GM12878 (cell line): Measurements from ENCODE around the gene CLIP1. TPM values are rescaled to one million over a fixed set of nuclear protein-coding genes. Genes with fewer than 3 reads are reported as not detected.
"Not testable (repeated sequence)": the region's sequence is repeated elsewhere in the genome, so short reads cannot be mapped to it uniquely, and the experiment has no call there.

Source experiments
- ATAC-seq: fragments of 200-7000 bp; cut with Tn5 transposase; 3 replicates; pipeline ENCODE4 v1.9.1; 2020; ENCODE audit warnings: mild to moderate bottlenecking, moderate library complexity
- BruUV-seq: library from RNA; stranded (reverse); fragments of 400-500 nt; replicated peaks from 2 replicates; lab custom pipeline; 2021; lab: Mats Ljungman, UMichigan
- CTCF ChIA-PET: fragments of 300-600 bp; sonication (Branson Sonifier 250); formaldehyde crosslinking; extraction: SDS; loops from one replicate; lab custom pipeline; 2021; ENCODE audit warnings: inconsistent platforms; lab: Yijun Ruan, JAX
- POLR2A ChIA-PET: fragments of 350-600 bp; formaldehyde crosslinking; extraction: SDS; loops from one replicate; lab custom pipeline; 2021; ENCODE audit warnings: inconsistent platforms; lab: Charles Lee
- RAD21 ChIA-PET: fragments of 300-600 bp; sonication (Branson Sonifier 250); formaldehyde crosslinking; loops from one replicate; lab custom pipeline; 2023; ENCODE audit warnings: antibody characterized with exemption; ENCODE audit not compliant: unreplicated experiment; lab: Charles Lee
- SMC1A ChIA-PET: fragments of 300-600 bp; sonication (Branson Sonifier 250); formaldehyde crosslinking; loops from one replicate; lab custom pipeline; 2023; ENCODE audit not compliant: unreplicated experiment, uncharacterized antibody; lab: Charles Lee
- DNase-seq: peaks from one replicate; pipeline ENCODE4 v3.0.0-alpha.2; 2011; ENCODE audit warnings: low read depth, low spot score
- FAIRE-seq: peaks from 3 replicates; lab custom pipeline; 2011; peaks lifted over from hg19 to GRCh38; lab: Jason Lieb, UNC
- H2AFZ ChIP-seq: 2 replicates; pipeline ENCODE4 v1.6.0; 2011; ENCODE audit warnings: low read depth, low read length, control low read depth; ENCODE audit not compliant: control insufficient read depth
- H3K27ac ChIP-seq: 2 replicates; pipeline ENCODE4 v1.5.1; 2011; ENCODE audit warnings: control low read depth; ENCODE audit not compliant: control insufficient read depth, insufficient read depth
- H3K27me3 ChIP-seq, 2 experiments: replicated peaks in 1 of 2; 2 replicates each; pipeline versions ENCODE4 v1.6.0 to v1.6.1; 2011; ENCODE audit warnings: low read length in 1 of 2; ENCODE audit not compliant: control insufficient read depth in 2 of 2, insufficient read depth in 2 of 2
- H3K36me3 ChIP-seq, 2 experiments: 2 replicates each; pipeline ENCODE4 v1.5.1; 2011; ENCODE audit warnings: low read length in 1 of 2; ENCODE audit not compliant: control insufficient read depth in 2 of 2, insufficient read depth in 2 of 2
- H3K4me1 ChIP-seq: 2 replicates; pipeline ENCODE4 v1.6.1; 2011; ENCODE audit warnings: mild to moderate bottlenecking, low read length, moderate library complexity, mixed read lengths; ENCODE audit not compliant: control insufficient read depth, insufficient read depth
- H3K4me2 ChIP-seq: 2 replicates; pipeline ENCODE4 v1.6.0; 2011; ENCODE audit warnings: control low read depth; ENCODE audit not compliant: control insufficient read depth, insufficient read depth
- H3K4me3 ChIP-seq: fragments of 200-600 bp; sonication (generic); 2 replicates; pipeline ENCODE4 v1.5.1; 2016
- H3K79me2 ChIP-seq: 2 replicates; pipeline ENCODE4 v1.6.0; 2011; ENCODE audit warnings: low read length; ENCODE audit not compliant: control insufficient read depth, insufficient read depth
- H3K9ac ChIP-seq: 2 replicates; pipeline ENCODE4 v1.8.0; 2011; ENCODE audit warnings: low read length, control low read depth, mixed read lengths; ENCODE audit not compliant: control insufficient read depth, insufficient read depth
- H3K9me3 ChIP-seq: replicated peaks from 3 replicates; pipeline ENCODE4 v1.5.1; 2011; ENCODE audit warnings: mild to moderate bottlenecking, low read length; ENCODE audit not compliant: control insufficient read depth, insufficient read depth
- H4K20me1 ChIP-seq: 2 replicates; pipeline ENCODE4 v1.6.0; 2011; ENCODE audit not compliant: control insufficient read depth, insufficient read depth
- EED ChIP-seq: sonication (generic); IDR thresholded peaks from 2 replicates; pipeline ENCODE4 v1.6.1; 2016; ENCODE audit warnings: antibody characterized with exemption, low read depth
- KLF5 ChIP-seq: fragments of 450-650 bp; IDR thresholded peaks from 2 replicates; pipeline ENCODE4 v1.6.1; 2014; ENCODE audit warnings: mild to moderate bottlenecking; ENCODE audit not compliant: partially characterized antibody
- RUNX3 ChIP-seq: IDR thresholded peaks from 2 replicates; pipeline ENCODE4 v1.6.1; 2012; ENCODE audit warnings: low read length, inconsistent platforms
- SMAD5 ChIP-seq: IDR thresholded peaks from 2 replicates; pipeline ENCODE4 v1.6.1; 2016; ENCODE audit warnings: antibody characterized with exemption, low read depth
- WGBS: methylation state at CpG from one replicate; pipeline ENCODE4 v1.1.6; 2016; ENCODE audit warnings: low lambda C conversion rate; ENCODE audit not compliant: insufficient replicate concordance, insufficient coverage; ENCODE audit errors: missing lambda C conversion rate; 5-methylcytosine and 5-hydroxymethylcytosine counted together
- in situ Hi-C: fragments of 300-500 bp; cut with MboI; formaldehyde crosslinking; loops from 9 replicates; pipeline ENCODE4 v1.14.3; 2018; ENCODE audit warnings: mixed read lengths
- intact Hi-C: fragments of 100-400 bp; cut with micrococcal nuclease; formaldehyde crosslinking; loops from one replicate; pipeline ENCODE4 v1.14.2; 2022; ENCODE audit not compliant: unreplicated experiment
- polyA plus RNA-seq, 11 experiments: library from polyadenylated mRNA; depleted of rRNA in 4 of 11; unstranded in 6 of 11; stranded (reverse) in 5 of 11; fragments of >200 nt; fragmentation: Nextera tagmentation in 4 of 11; fragmentation: Illumina TruSeq in 1 of 11; extraction: Ambion mirVana in 4 of 11; extraction: Trizol in 1 of 11; gene quantifications; 1 replicate in 1 of 11; 2 replicates in 10 of 11; pipeline versions ENCODE4 v1.2.1 to v1.2.3, GENCODE V29; 2011 to 2016; ENCODE audit warnings: inconsistent platforms in 2 of 11, missing spikeins in 2 of 11, low read depth in 1 of 11
- total RNA-seq, 4 experiments: library from RNA; depleted of rRNA in 3 of 4; stranded (reverse); fragments of >200 nt in 3 of 4; fragmentation: Illumina TruSeq in 1 of 4; extraction: Trizol in 1 of 4; gene quantifications; 2 replicates each; pipeline versions ENCODE4 v1.2.1 to v1.2.3, GENCODE V29; 2013 to 2021
- TF ChIP-seq, protein P1 (sequence below): fragments of 450-650 bp; IDR thresholded peaks from 2 replicates; pipeline ENCODE4 v1.6.1; 2017; ENCODE audit warnings: borderline replicate concordance
- TF ChIP-seq, protein P2 (sequence below): fragments of 450-650 bp; formaldehyde crosslinking; IDR thresholded peaks from 2 replicates; pipeline ENCODE4 v1.5.0; 2022; ENCODE audit warnings: mild to moderate bottlenecking, missing genetic modification characterization
- TF ChIP-seq, protein P3 (sequence below): fragments of 450-650 bp; IDR thresholded peaks from 2 replicates; pipeline ENCODE4 v1.6.1; 2017; ENCODE audit warnings: mild to moderate bottlenecking, low read depth, inconsistent platforms; ENCODE audit not compliant: poor library complexity, severe bottlenecking

Gene CLIP1
- total and polyA plus RNA-seq, 10 of the 15 experiments (the other 5 are each of a cell fraction or from before 2014, with no cell fraction given) = 6.0 to 45.4 (median 25.2) TPM

DNA sequence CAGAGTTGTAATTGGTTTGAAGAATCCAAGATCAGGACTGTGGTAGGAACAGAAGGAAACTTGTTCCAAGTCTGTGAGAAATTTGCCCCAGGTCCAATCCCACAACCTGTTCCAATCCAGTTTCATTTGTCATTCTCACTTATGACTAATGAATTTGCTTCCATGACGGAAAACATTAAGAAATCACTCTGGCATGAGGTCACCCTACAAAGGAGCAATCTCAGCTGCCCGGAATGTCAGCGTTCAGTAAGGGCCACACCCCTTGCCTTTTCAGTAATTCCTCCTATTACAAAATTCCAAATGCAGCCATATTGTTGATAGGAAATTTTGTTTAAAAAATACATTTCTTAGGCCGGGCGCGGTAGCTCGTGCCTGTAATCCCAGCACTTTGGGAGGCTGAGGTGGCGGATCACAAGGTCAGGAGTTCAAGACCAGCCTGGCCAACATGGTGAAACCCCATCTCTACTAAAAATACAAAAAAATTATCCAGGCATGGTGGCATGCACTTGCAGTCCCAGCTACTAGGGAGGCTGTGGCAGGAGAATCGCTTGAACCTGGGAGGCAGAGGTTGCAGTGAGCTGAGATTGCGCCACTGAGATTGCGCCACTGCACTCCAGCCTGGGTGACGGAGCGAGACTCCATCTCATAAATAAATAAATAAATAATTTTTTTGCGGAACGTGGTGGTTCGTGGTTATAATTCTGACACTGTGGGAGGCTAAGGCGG, 42.0 kb upstream of the CLIP1 start:
- H3K36me3 ChIP-seq, H3K4me3 ChIP-seq, H2AFZ ChIP-seq, RAD21 ChIA-PET, H3K79me2 ChIP-seq, BruUV-seq, DNase-seq, intact Hi-C loops, H3K27me3 ChIP-seq, in situ Hi-C loops, FAIRE-seq, H3K4me1 ChIP-seq, H3K4me2 ChIP-seq, H3K27ac ChIP-seq, ATAC-seq, SMC1A ChIA-PET, H3K9me3 ChIP-seq, H3K9ac ChIP-seq, H4K20me1 ChIP-seq: not testable (repeated sequence)
- POLR2A ChIA-PET = interaction anchor here (0.6 kb wide), 1 partner anchor 27 kb away, joined by 4 read pairs; no protein-coding TSS in a partner anchor
- CTCF ChIA-PET = interaction anchor here (0.5 kb wide), 1 partner anchor 65 kb away, joined by 3 read pairs; no protein-coding TSS in a partner anchor
- WGBS = 96% methylated on average over 17 of the region's 17 CpGs

DNA sequence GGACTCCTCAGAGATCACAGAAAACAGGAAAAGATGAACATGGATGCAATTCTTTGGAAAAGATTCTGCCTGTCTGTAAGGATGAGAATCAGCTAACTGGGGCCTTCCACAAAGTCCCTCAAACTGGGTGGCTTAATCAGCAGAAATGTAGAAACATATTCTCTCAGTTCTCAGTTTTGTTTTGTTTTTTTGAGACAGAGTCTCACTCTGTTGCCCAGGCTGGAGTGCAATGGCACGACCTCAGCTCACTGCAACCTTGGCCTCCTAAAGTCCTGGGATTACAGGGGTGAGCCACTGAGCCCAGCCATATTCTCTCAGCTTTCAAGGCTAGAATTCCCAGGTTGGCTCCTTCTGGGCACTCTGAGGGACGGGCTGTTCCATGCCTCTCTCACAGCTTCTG, 38.2 kb upstream of the CLIP1 start:
- no peaks in the 10 kb centered on the region for H3K79me2 ChIP-seq
- no peaks in the 10 kb centered on the region for H4K20me1 ChIP-seq
- H3K4me1 ChIP-seq = peaks cover 8% of the 10 kb centered on the region
- ChIA-PET POLR2A (interaction anchor here (0.6 kb wide), 1 partner anchor 312 kb away, joined by 3 read pairs; no protein-coding TSS in a partner anchor), SMC1A (interaction anchor here (3.3 kb wide), 1 partner anchor 11 kb away, joined by 12 read pairs; no protein-coding TSS in a partner anchor), CTCF (interaction anchor here (1.2 to 5.7 kb wide), 2 partner anchors 11 to 61 kb away, joined by 5 to 25 read pairs; no protein-coding TSS in a partner anchor), RAD21 (no interaction called here)
- H3K27me3 ChIP-seq = no peaks in the 10 kb centered on the region
- H3K4me3 ChIP-seq = no peak overlapping the region
- H3K9me3 ChIP-seq = no peaks in the 10 kb centered on the region
- 17% methylated on average over 2 of the region's 2 CpGs for WGBS
- no peak overlapping the region for H3K27ac ChIP-seq
- no peak for FAIRE-seq
- intact Hi-C loops (no loop called here), in situ Hi-C loops (no loop called here)
- no peak for DNase-seq
- no peak for ATAC-seq
- peak overlapping the region; percentile 30; the same call in 1 of the 2 replicates for H2AFZ ChIP-seq
- no peak overlapping the region for H3K9ac ChIP-seq
- no peaks in the 10 kb centered on the region for H3K36me3 ChIP-seq
- no TSS peak for BruUV-seq
- no peak overlapping the region for H3K4me2 ChIP-seq
- TF ChIP-seq EED = no peak
- TF ChIP-seq, protein P1, sequence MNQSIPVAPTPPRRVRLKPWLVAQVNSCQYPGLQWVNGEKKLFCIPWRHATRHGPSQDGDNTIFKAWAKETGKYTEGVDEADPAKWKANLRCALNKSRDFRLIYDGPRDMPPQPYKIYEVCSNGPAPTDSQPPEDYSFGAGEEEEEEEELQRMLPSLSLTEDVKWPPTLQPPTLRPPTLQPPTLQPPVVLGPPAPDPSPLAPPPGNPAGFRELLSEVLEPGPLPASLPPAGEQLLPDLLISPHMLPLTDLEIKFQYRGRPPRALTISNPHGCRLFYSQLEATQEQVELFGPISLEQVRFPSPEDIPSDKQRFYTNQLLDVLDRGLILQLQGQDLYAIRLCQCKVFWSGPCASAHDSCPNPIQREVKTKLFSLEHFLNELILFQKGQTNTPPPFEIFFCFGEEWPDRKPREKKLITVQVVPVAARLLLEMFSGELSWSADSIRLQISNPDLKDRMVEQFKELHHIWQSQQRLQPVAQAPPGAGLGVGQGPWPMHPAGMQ = no peak
- TF ChIP-seq, protein P2, sequence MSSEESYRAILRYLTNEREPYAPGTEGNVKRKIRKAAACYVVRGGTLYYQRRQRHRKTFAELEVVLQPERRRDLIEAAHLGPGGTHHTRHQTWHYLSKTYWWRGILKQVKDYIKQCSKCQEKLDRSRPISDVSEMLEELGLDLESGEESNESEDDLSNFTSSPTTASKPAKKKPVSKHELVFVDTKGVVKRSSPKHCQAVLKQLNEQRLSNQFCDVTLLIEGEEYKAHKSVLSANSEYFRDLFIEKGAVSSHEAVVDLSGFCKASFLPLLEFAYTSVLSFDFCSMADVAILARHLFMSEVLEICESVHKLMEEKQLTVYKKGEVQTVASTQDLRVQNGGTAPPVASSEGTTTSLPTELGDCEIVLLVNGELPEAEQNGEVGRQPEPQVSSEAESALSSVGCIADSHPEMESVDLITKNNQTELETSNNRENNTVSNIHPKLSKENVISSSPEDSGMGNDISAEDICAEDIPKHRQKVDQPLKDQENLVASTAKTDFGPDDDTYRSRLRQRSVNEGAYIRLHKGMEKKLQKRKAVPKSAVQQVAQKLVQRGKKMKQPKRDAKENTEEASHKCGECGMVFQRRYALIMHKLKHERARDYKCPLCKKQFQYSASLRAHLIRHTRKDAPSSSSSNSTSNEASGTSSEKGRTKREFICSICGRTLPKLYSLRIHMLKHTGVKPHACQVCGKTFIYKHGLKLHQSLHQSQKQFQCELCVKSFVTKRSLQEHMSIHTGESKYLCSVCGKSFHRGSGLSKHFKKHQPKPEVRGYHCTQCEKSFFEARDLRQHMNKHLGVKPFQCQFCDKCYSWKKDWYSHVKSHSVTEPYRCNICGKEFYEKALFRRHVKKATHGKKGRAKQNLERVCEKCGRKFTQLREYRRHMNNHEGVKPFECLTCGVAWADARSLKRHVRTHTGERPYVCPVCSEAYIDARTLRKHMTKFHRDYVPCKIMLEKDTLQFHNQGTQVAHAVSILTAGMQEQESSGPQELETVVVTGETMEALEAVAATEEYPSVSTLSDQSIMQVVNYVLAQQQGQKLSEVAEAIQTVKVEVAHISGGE (CRISPR knock-in tag) = no peak
- no peak for TF ChIP-seq RUNX3
- TF ChIP-seq, protein P3, sequence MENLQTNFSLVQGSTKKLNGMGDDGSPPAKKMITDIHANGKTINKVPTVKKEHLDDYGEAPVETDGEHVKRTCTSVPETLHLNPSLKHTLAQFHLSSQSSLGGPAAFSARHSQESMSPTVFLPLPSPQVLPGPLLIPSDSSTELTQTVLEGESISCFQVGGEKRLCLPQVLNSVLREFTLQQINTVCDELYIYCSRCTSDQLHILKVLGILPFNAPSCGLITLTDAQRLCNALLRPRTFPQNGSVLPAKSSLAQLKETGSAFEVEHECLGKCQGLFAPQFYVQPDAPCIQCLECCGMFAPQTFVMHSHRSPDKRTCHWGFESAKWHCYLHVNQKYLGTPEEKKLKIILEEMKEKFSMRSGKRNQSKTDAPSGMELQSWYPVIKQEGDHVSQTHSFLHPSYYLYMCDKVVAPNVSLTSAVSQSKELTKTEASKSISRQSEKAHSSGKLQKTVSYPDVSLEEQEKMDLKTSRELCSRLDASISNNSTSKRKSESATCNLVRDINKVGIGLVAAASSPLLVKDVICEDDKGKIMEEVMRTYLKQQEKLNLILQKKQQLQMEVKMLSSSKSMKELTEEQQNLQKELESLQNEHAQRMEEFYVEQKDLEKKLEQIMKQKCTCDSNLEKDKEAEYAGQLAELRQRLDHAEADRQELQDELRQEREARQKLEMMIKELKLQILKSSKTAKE = no peak
- TF ChIP-seq SMAD5 = no peak
- TF ChIP-seq KLF5 = no peak
